NCI-H2196 treated with DMSO at 0.1 percent for 48 hours (cell line): ENCODE data around the gene KIN.
"Not testable (repeated sequence)": the region's sequence is repeated elsewhere in the genome, so short reads cannot be mapped to it uniquely, and the experiment has no call there.

Experiments
- DNase-seq: peaks from one replicate; lab custom pipeline; 2025; ENCODE audit not compliant: unreplicated experiment; lab: John Stamatoyannopoulos, UW

The KIN gene

GRCh38 chr10:7738536-7739407 is 49.0 kb downstream of the KIN start:
- DNase-seq, result no peak

- DNase-seq, result no peak
These were observed 53.0 kb downstream of the KIN start for GRCh38 chr10:7734821-7735220.

DNA sequence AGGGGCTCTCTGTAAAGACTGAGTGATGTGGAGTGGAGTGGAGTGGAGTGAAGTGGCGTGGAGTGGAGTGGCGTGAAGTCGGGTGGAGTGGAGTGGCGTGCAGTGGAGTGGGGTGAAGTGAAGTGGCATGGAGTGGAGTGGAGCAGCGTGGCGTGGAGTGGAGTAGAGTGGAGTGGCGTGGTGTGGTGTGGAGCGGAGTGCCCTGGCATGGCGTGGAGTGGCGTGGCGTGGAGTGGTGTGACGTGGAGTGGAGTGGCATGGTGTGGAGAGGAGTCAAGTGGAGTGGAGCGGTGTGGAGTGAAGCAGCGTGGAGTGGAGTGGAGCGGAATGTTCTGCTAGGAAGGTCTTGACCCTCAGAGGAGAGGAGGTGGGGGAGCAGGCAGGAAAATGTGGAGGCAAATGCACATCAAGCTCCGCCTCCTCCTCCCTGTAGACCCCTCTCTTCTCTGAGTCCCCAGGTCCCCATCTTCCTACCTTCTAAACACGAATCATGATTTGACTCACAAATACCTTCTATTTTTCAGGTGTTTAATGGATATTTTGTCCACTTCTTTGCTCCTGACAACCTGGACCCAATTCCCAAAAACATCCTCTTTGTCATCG is 64.8 kb downstream of the KIN start:
- DNase-seq, result no peak

DNA sequence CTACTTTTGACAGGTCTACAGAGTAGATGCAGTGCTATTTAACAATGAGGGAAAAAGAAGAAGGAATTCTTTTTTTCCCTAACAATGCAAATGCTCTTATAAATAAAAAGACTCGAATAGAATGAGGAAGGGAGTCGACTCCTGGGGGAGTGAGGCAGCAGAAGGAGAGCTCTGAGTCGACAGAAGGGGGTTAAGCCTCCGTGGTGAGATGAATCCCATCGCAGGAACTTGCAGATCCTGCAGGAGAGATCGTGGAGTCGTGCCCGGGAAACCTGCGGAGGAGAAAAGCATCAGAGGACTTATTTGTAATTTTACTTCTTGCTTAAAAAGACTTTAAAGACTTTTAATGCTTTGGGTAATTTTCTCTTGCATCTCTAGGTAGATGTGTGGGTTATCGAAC is 67.3 kb downstream of the KIN start:
- DNase-seq, result no peak

DNA sequence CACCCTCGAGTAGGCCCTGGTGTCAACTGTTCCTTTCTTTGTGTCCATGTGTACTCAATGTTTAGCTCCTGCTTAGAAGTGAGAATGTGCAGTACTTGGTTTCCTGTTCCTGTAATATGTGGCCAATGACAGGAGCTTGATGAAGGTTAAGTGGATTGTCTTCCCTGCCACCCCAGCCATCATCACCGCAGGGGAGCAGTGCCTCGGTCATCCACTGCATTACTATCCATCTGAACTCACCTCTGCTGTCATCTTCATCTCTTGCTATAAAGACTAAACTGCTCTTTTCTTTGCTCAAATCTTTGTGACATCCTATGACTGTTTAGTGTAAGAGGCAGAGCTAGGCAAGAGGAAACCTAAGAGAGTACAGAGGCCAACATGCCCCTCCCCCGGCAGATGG is 69.1 kb downstream of the KIN start:
- no peak for DNase-seq

GRCh38 chr10:7717767-7718166 is 70.0 kb downstream of the KIN start:
- DNase-seq, result no peak

- DNase-seq, result no peak
These were observed 72.3 kb downstream of the KIN start for GRCh38 chr10:7715515-7715914.

DNA sequence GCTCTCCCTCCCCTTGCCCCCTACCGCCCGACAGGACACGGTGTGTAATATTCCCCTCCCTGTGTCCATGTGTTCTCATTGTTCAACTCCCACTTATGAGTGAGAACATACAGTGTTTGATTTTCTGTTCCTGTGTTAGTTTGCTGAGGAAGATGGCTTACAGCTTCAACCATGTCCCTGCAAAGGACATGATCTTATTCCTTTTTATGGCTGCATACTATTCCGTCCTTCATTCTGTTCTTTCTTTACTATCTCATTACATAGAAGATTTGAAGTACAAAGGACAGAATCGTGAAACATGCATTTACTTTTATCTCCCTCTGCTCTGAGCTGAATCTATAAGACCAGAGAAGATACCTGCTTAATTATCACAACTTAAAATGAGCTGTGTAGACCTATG is 76.7 kb downstream of the KIN start:
- not testable (repeated sequence) for DNase-seq

- no peak for DNase-seq
These were observed 77.3 kb downstream of the KIN start for GRCh38 chr10:7710446-7710845.

- DNase-seq, result no peak
These were observed 79.0 kb downstream of the KIN start for GRCh38 chr10:7708832-7709231.

DNA sequence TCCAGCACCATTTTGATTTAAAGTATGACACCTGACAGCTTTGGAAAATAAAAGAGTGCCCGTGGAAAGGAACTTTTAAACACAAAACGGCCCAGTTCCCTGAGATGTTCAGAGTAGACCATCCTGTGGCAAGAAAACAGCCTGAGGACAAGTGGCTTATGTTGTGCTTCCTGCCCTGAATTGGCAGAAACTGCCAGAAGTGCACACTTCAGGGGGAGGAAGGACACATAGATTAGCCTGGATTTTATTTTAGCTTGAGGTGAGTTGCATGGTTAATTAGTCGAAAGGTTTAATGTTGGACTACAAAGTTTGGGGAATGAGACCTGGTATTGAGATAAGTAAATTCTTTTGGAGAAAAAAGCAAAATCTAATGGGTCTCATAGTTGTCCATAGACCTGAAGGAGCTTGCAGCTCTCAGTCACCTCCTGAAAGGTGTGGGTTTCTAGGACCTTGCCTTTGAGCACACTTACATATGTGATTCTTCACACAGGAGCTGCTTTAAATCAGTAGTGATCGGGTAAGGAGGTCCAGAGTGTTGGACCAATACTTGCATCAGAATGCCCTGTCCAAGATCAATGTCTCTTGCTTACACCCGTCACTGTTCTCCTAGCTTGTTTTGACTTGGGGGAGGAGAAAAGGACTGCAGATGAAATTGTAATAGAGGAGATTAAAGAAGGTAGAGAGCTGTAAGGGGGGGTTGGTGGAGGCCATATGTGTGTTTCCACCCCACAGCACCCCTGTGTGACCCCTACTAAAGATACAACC is 79.8 kb downstream of the KIN start:
- DNase-seq, result no peak

DNA sequence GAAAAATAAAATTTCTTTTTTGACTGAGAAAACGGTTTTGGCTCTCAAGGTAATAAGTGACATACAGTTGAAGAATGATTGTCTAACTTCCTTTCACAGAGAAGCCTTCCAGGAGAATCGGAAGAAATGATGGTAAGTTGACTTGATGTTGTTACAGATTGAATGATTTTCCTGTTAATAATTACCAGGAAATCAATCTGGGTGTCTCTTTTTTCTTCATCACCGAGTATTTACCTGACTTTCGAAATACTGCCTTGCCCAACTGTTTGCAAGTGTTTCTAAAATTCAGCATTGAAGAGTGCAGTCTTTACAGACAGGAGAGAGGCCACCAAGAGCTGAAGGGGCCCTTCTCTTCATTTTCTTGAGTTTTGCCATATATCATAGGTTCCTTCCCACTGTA is 80.7 kb downstream of the KIN start:
- DNase-seq, result no peak

- DNase-seq, result no peak
These were observed 81.2 kb downstream of the KIN start for GRCh38 chr10:7706534-7707073.

GRCh38 chr10:7705341-7705740 is 82.5 kb downstream of the KIN start:
- DNase-seq, result no peak

DNA sequence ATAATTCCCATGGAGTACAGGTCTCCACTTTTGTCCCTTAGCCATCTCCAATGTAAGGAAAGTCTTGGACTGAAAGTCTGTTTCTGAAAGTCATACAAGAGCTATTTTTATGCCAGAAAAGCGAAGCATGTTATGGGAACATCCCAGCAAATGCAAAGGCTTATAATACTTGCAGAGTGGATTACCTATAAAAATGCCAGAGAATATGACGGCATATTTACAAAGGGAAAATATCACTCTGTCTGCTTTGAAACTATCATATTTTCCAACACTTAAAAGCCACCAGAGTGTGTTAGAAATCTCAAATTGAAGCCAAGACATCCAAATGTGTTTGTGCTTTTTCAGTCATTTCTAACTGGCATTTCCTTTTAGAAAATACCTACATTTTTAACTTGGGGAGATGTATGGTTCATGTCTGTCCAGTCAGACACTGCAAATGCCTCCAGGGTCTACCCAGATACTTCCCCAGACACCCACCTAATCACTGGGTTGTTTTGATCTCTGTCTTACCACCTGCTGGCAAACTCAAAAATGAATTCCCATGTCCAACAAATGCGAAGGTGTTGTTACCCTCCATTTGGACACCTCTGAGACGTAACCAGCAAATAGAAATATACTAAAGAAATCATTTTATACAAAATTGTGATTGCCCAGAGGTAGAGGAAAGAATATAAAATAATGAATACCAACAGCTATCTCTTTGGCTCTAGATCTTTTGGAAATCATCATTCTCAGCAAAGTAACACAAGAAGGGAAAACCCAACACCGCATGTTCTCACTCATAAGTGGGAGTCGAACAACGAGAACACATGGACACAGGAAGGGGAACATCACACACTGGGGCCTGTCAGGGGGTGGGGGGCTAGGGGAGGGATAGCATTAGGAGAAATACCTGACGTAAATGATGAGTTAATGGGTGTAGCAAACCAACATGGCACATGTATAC is 83.4 kb downstream of the KIN start:
- no peak for DNase-seq

DNA sequence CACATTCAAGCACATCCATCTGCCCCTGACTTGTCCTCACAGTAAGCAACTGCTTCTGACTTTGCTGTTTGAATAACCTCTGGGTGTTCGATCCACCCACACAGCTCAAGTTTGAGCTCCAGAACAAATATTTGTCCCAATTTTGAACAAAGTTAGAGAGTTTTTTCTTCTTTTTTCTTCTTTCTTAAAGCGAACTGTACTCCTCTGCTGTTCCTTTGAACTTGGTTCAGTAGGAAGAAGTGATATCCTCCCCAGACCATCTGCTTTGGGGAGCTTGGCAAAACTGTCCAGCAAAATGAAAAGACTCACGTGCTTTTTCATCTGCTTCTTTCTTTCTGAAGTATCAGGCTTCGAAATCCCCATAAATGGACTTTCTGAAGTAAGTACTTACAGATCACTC is 84.7 kb downstream of the KIN start, which contains the start of gene ITIH2:
TSS of gene ITIH2 (plus strand) at position 177 of the 400 bp plus-strand sequence. CDS start at position 296, 119 bp downstream.
- DNase-seq, result no peak

DNA sequence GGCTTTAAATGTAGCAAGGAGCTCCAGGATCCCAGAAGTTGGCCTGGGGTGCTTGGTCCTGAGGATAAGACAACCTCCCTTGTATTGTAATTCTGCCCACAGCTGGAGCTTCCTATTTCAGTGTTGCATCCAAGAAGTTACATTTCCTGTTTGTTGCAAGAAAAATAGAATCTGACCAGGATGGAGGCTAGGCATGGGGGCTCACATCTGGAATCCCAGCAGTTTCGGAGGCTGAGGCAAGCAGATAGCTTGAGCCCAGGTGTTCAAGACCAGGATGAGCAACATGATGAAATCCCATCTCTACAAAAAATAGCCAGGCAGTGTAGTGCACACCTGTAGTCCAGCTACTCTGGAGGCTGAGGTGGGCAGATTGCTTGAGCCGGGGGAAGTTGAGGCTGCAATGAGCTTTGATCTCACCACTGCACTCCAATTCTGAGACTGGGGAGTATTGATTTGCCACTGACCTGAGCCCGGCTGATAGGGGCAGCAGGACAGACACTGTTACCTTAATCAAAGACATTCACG is 85.4 kb downstream of the KIN start:
- no peak for DNase-seq

- DNase-seq, result no peak
These were observed 86.5 kb downstream of the KIN start for GRCh38 chr10:7701158-7701742.
